Raji (cell line): Measurements from ENCODE around the gene MYLK.

ENCODE experiments used
- POLR2A ChIP-seq: IDR thresholded peaks from 2 replicates; pipeline ENCODE4 v1.6.1; 2011; ENCODE audit warnings: low read depth, low read length, control low read depth; ENCODE audit not compliant: insufficient read depth

The MYLK gene

GRCh38 chr3:123679712-123680386 lies 204.3 kb downstream of the MYLK start:
- no peak for TF ChIP-seq POLR2A

GRCh38 chr3:123678108-123678511 lies 206.0 kb downstream of the MYLK start:
- no peak for TF ChIP-seq POLR2A

DNA sequence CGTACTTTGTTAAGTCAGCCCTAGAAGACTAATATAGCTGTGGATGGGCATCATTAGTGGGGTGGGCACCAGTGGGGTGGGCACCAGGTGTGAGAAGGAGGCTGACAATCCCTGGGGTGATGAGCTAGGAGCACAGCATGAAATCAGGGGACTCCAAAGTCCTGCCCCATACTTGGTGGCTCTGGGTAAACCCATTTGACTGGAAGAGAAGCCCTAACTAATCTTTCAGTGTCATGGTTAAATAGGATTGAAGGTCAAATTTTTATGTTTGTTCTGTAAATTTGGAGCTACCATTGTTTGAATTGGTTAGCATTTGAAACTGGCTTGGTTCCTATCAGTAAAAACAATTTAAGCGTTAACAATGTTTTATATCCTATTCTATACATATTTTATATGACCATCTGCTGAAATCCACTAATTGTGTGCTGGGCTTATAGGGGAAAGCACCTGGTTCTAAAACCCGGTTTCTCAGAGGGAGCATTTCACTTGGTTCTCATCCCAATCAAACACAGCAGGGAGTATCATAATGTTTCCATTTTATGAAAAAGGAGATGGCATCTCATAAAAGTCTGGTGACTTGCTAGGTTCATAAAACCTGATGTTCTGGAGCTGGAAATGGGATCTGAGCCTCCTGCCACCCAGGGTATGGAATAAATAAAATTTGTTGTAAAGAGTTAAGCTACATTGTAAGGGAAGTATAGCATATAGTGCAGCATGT lies 211.5 kb downstream of the MYLK start:
- no peak for TF ChIP-seq POLR2A

DNA sequence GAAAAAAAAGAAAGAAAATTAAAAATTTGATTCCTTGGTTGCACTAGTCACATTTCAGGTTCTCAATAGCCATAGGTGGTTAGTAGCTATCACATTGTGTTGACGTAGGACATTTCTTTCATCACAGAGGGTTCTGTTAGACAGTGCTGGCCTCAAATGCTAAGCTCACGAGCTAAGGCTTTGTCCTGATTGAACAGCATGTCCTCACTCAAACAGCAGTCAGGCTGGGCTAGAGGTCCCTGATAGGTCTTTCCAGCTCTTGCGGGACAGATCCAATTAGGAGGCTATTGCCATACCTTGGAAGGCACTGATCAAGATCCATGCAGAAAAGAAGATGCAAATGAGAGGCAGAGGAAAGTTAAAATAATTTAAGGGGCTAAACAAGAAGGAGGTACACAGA lies 213.4 kb downstream of the MYLK start:
- no peak for TF ChIP-seq POLR2A

DNA sequence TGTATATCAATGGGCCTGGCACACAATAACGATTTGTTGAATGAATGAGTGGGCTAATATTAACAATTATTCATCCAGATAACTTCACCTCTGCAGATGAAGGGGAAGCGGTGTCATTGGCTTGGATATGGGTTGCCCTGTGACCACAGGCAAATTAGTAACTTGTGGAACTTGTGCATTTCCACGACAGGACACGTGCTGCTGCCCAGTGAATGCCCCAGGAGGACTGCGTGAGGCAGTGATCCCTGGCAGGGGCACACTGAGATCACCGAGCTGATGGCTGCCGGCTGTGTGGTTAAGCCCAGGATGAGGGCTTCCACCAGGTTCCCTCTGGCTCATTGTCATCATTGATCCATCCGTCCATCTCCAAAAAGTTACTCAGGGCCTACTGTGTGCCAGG lies 215.2 kb downstream of the MYLK start:
- TF ChIP-seq POLR2A, result no peak

GRCh38 chr3:123667784-123668183 lies 216.3 kb downstream of the MYLK start:
- no peak for TF ChIP-seq POLR2A

DNA sequence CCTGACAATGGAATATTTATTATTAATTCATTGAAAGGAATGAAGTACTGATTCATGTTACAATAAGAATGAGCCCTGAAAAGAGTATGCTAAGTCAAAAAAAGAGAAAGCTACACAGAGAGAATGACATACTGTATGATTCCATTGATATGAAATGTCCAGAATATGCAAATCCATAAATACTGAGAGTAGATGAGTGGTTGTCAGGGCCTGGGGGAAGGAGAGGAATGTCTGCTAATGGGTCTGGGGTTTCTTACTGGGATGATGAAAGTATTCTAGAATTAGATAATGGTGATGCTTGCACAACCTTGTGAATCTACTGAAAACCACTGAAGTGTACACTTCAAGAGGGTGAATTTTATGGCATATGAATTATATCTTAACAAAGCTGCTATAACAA lies 219.4 kb downstream of the MYLK start:
- TF ChIP-seq POLR2A, result no peak

DNA sequence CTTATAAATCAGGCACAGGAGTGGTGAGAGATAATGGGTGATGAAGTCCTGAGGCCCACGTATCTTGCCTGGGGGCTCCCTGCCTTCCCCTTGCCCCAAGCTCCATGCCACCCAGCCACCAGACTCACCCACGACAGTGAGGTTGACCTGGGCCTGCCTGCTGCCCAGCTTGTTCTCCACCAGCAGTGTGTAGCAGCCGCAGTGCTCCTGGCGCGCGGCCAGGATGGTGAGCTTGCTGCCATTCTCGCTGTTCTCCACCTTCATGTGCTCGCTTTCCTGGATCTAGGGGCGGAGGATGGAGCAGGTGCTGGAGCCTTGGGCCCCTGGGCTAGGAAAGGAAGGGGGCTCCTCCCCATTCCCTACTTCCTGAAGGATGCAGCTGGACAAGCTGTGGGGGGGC lies 220.2 kb downstream of the MYLK start:
- no peak for TF ChIP-seq POLR2A

- no peak for TF ChIP-seq POLR2A
Observed at GRCh38 chr3:123661973-123662372, 222.2 kb downstream of the MYLK start.

DNA sequence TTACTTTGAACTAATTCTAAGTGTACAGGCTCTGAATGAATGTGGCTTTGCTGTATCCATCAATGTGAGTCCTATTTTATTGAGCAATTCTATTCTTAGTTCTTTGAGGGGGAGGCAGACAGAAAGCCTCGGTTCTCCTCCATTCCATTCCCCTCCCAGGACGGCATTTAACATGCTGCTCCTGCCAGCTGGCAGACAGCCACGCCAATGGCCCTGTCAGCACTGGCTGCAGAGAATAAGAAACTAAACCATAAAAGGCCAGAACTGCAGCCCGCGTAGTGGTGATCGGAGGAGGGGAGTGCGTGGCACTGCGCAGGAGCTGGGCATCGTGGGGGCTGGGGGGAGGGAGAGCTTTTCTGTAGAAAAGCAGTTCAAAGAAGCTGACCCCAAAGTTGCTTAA lies 223.2 kb downstream of the MYLK start:
- no peak for TF ChIP-seq POLR2A

- no peak for TF ChIP-seq POLR2A
Observed at GRCh38 chr3:123660141-123660675, 223.9 kb downstream of the MYLK start.

- no peak for TF ChIP-seq POLR2A
Observed at GRCh38 chr3:123658852-123659206, 225.3 kb downstream of the MYLK start.

DNA sequence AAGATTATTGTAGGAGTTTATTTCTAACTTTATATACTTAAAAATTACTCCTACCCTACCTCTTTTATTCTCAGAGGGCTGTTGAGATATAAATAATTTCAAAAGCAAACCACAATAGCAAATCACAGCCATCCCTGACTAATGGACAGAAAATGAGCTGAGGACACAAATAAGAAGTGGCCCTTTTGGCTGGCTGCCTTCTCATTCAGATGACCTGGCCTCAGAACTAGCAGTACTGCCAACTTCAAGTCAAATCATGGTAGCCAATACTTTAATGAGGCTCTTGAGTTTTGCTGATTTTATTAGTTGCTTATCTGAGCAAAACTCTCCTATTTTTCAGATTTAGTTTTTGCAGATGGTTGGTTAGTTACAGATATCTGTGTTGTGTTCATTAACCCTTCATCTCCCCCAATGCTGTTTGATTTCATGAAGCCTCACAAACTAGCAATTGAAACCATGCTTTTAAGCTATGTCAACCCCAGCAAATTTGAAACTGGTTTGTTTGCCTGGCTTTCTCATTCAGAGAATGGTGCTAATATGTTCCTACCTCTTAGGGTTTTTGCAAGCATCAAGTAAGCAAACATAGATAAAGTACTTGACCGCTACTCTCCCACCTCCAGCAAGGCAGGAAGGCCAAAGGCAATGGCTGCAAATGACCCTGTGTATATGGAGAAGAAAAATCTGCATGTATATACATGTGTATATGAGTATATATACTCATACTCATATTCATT lies 225.8 kb downstream of the MYLK start:
- TF ChIP-seq POLR2A, result no peak

DNA sequence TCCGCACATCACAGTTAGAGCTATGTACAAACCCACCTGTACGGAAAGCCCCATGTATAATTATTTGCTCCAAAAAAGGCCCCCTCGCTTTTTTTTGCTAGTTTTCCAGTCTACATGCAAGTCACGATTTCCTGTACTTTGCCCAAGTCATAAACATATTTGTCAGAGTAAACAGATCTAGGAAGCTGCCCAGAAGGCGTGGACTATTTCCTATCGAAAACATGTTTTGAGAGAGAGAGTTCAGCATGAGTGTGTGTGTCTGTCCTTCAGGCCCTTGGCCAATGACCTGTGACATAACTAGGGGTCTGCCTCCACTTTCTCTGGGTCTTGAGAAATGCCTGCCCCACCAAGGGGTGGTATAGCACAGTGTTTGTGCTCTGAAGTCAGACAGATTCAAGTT lies 226.6 kb downstream of the MYLK start:
- TF ChIP-seq POLR2A, result no peak

DNA sequence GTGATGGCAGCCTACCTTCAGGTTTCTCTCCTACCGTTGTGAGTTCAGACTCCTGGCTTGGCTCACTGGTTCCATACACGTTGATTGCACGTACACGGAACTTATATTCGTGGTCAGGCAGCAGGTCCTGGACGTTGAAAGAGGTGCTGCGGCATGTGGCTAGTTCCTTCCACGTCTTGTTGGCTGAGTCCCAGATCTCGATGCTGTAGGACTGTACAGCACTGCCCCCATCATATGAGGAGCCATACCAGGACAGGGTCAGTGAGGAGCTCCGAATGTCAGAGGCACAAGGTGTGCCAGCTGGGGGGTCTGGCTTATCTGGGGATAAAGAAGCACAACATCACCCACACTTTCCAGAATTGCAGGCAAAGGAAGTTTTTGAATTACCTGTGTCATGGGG lies 227.0 kb downstream of the MYLK start:
- TF ChIP-seq POLR2A, result no peak

- no peak for TF ChIP-seq POLR2A
Observed at GRCh38 chr3:123656691-123657090, 227.4 kb downstream of the MYLK start.
